Transverse colon (tissue), 4 donors: ENCODE data around the gene RAD9A. TPM values are rescaled to one million over a fixed set of nuclear protein-coding genes. Genes with fewer than 3 reads are reported as not detected.
"Not testable (repeated sequence)": the region's sequence is repeated elsewhere in the genome, so short reads cannot be mapped to it uniquely, and the experiment has no call there.

Experiments used
- DNase-seq: peaks from one replicate; pipeline ENCODE4 v3.0.0-alpha.2; 2019
- H3K27ac ChIP-seq, 4 donors: fragments of 200-600 bp; sonication (generic); 2 replicates each; pipeline ENCODE4 v1.5.1; 2016 to 2018; ENCODE audit warnings: inconsistent platforms in 4 of 4
- H3K27me3 ChIP-seq: fragments of 200-600 bp; sonication (generic); 2 replicates; pipeline ENCODE4 v1.5.1; 2017; ENCODE audit warnings: inconsistent platforms
- H3K36me3 ChIP-seq, 4 donors: fragments of 200-600 bp; sonication (generic); 2 replicates each; pipeline ENCODE4 v1.5.1; 2017 to 2019; ENCODE audit warnings: inconsistent platforms in 4 of 4
- H3K4me1 ChIP-seq, 4 donors: fragments of 200-600 bp; sonication (generic); 2 replicates each; pipeline ENCODE4 v1.5.1; 2017 to 2020; ENCODE audit warnings: inconsistent platforms in 4 of 4
- H3K4me3 ChIP-seq, 4 donors: fragments of 200-600 bp; sonication (generic); 1 replicate in 1 of 4; 2 replicates in 3 of 4; pipeline versions ENCODE4 v1.5.1 to v1.6.1; 2017 to 2019; ENCODE audit warnings: inconsistent platforms in 4 of 4
- H3K9me3 ChIP-seq, 2 donors: fragments of 200-600 bp; sonication (generic); 2 replicates each; pipeline ENCODE4 v1.5.1; 2017 to 2019; ENCODE audit warnings: inconsistent platforms in 2 of 2
- CTCF ChIP-seq, 5 experiments: fragments of 200-600 bp in 3 of 5; fragments of 450-650 bp in 2 of 5; sonication (generic) in 3 of 5; IDR thresholded peaks; 1 replicate in 2 of 5; 2 replicates in 3 of 5; pipeline ENCODE4 v1.5.1; 2016 to 2017; ENCODE audit warnings: antibody characterized with exemption in 5 of 5, inconsistent platforms in 3 of 5, mild to moderate bottlenecking in 2 of 5, moderate library complexity in 1 of 5
- EP300 ChIP-seq: sonication (generic); formaldehyde crosslinking; IDR thresholded peaks from one replicate; pipeline ENCODE4 v1.6.1; 2017; ENCODE audit warnings: antibody characterized with exemption, low read depth
- POLR2A ChIP-seq: fragments of 450-650 bp; IDR thresholded peaks from one replicate; pipeline ENCODE4 v1.6.1; 2016; ENCODE audit warnings: antibody characterized with exemption, mild to moderate bottlenecking, moderate library complexity
- POLR2AphosphoS5 ChIP-seq, 3 donors: sonication (generic); formaldehyde crosslinking; IDR thresholded peaks; one replicate each; pipeline ENCODE4 v1.6.1; 2016; ENCODE audit warnings: antibody characterized with exemption in 3 of 3
- WGBS, 2 donors: methylation state at CpG; one replicate each; pipeline ENCODE4 v1.1.5; 2018; ENCODE audit warnings: low coverage in 1 of 2; 5-methylcytosine and 5-hydroxymethylcytosine counted together
- in situ Hi-C, 4 donors: fragments of 200-750 bp; cut with MboI; loops; one replicate each; pipeline versions ENCODE4 v1.15.0 to v1.15.1; 2017; ENCODE audit warnings: low sequenced_read_pairs in 3 of 4, low pct_ligation_motif_present in 1 of 4, low pct_unique_long_range_greater_than_20kb in 1 of 4
- intact Hi-C: fragments of 100-400 bp; cut with DNase I; formaldehyde crosslinking; loops from one replicate; pipeline ENCODE4 v1.15.1; 2023; ENCODE audit warnings: low total_unique reads
- total RNA-seq, 4 donors: library from RNA; depleted of rRNA; stranded (reverse); fragments of >200 nt; gene quantifications; one replicate each; pipeline ENCODE4 v1.1.0, GENCODE V29; 2016

RAD9A gene
- total RNA-seq, 4 donors from 2014 or later: 37.8 to 470 (median 95.3) TPM

GRCh38 chr11:67400251-67400941 is 8.6 kb downstream of the RAD9A start:
- intact Hi-C loops: loop anchor here (5.0 kb wide), 1 partner anchor 82 kb away; the partner anchor contains the start of gene AIP
- H3K36me3 ChIP-seq: peaks cover 0 to 24% (median 9%) of the 10 kb centered on the region in 4 donors
- H3K4me3 ChIP-seq: peak overlapping the region; percentile 64 to 98 (median 92)
- no peaks in the 10 kb centered on the region for H3K9me3 ChIP-seq
- H3K27ac ChIP-seq: peak overlapping the region; percentile 90 to 98 (median 93)
- TF ChIP-seq CTCF (IDR thresholded peaks at IDR 0.05) (no peak), POLR2A (no peak), POLR2AphosphoS5 (IDR thresholded peaks at IDR 0.05) (peak; percentile 54 to 79 (median 64))
- 26% methylated on average over 23 of the region's 23 CpGs; no CpG with 5 or more reads in 1 of the 2 donors for WGBS, 2 donors
- peak; percentile 52 for DNase-seq
- no peaks in the 10 kb centered on the region for H3K27me3 ChIP-seq
- in situ Hi-C loops: no loop called here
- peaks cover 20 to 38% (median 30%) of the 10 kb centered on the region in 4 donors for H3K4me1 ChIP-seq

DNA sequence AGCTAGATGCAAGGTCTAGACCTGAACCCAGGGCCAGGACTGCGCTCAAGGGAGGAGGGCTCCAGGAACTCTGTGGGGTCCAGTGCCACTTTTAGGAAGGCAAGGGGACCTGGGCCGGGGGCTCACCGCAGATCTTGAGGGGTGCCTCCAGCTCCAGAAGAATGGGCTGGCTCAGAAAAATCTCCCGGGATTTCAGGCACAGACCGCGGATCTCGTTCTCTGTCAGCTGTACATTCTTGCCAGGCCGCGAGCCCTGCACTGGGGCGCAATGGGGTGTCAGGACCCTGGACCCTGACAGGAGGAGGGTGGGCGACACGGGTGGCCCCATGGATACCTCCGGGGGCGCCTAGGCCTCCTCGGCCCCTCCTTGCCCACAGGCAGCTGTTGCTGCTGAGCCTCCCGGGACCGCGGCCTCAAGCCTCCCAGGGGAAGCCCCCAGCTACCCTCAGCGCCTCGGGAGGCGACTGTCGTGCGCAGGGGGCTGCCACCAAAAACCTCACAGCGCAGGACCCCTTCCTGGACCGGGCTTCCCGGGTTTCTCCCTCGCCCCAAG is 9.2 kb downstream of the RAD9A start:
- DNase-seq: no peak
- Histone ChIP-seq H3K36me3 (peaks cover 0 to 24% (median 9%) of the 10 kb centered on the region in 4 donors), H3K4me3 (peak overlapping the region; percentile 64 to 98 (median 92)), H3K27ac (peak overlapping the region; percentile 90 to 98 (median 93)), H3K27me3 (no peaks in the 10 kb centered on the region), H3K9me3 (no peaks in the 10 kb centered on the region), H3K4me1 (peaks cover 20 to 38% (median 30%) of the 10 kb centered on the region in 4 donors)
- 3% methylated on average over 12 of the region's 27 CpGs; no CpG with 5 or more reads in 1 of the 2 donors for WGBS, 2 donors
- in situ Hi-C loops (no loop called here), intact Hi-C loops (loop anchor here (1.0 to 5.0 kb wide), 2 partner anchors 81 to 105 kb away; partner anchors contain the start of gene AIP)
- no peak for TF ChIP-seq EP300
- no peak for TF ChIP-seq POLR2AphosphoS5 (IDR thresholded peaks at IDR 0.05)
- peak in 2 of 5 experiments; percentile 16 to 22 for TF ChIP-seq CTCF (IDR thresholded peaks at IDR 0.05)

GRCh38 chr11:67401495-67402191 is 9.9 kb downstream of the RAD9A start, which contains the start of gene PPP1CA:
TSS of gene PPP1CA (minus strand) at chr11:67401858. CDS start at chr11:67401782, 76 bp downstream.
- intact Hi-C loops (loop anchor here (1.0 to 5.0 kb wide), 2 partner anchors 81 to 105 kb away; partner anchors contain the start of gene AIP), in situ Hi-C loops (no loop called here)
- WGBS, 2 donors: 1% methylated on average over 22 of the region's 73 CpGs; no CpG with 5 or more reads in 1 of the 2 donors
- Histone ChIP-seq H3K4me3 (peak within 1 kb of the TSS; percentile 64 to 98 (median 92)), H3K27me3 (no peaks in the 10 kb centered on the region), H3K9me3 (no peaks in the 10 kb centered on the region), H3K4me1 (peaks cover 20 to 38% (median 30%) of the 10 kb centered on the region in 4 donors), H3K36me3 (peaks cover 0 to 24% (median 9%) of the 10 kb centered on the region in 4 donors), H3K27ac (peak within 1 kb of the TSS; percentile 90 to 98 (median 93))
- TF ChIP-seq CTCF (IDR thresholded peaks at IDR 0.05) (peak in 4 of 5 experiments; percentile 2 to 66 (median 42)), POLR2AphosphoS5 (IDR thresholded peaks at IDR 0.05) (peak; percentile 83 to 92 (median 89)), POLR2A (peak; percentile 79), EP300 (no peak)
- peak; percentile 93 for DNase-seq

DNA sequence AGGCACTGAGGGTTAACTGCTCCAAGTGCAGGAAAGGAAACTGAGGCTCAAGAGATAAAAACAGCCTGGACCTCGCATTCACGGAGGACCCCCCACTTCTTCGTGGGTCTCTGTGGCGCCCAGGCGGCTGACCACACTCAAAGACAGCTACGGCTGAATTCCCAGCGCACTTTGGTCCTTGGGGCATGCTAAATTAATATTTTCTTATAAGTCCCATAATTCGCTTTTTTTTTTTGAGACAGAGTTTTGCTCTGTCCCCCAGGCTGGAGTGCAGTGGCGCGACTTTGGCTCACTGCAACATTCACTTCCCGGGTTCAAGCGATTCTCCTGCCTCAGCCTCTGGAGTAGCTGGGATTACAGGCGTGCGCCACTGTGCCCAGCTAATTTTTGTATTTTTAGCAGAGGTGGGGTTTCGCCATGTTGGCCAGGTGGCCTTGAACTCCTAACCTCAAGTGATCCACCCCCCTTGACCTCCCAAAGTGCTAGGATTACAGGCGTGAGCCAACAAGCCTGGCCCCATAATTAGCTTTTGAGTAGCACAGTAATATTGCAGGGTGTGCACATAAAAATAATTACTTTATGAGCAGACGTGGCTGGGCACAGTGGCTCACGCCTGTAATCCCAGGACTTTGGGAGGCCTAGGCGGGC is 10.5 kb downstream of the RAD9A start:
- H3K4me1 ChIP-seq: peaks cover 20 to 36% (median 28%) of the 10 kb centered on the region in 4 donors
- DNase-seq, in situ Hi-C loops, H3K27me3 ChIP-seq, H3K9me3 ChIP-seq: not testable (repeated sequence)
- H3K27ac ChIP-seq: peak overlapping the region; percentile 90 to 98 (median 93)
- H3K4me3 ChIP-seq: peak overlapping the region in 3 of 4 donors; percentile 22 to 94 (median 89)
- 30 to 40% methylated on average over 12 to 19 of the region's 19 CpGs for WGBS, 2 donors
- peaks cover 0 to 22% (median 9%) of the 10 kb centered on the region in 4 donors for H3K36me3 ChIP-seq
- intact Hi-C loops: loop anchor here (5.0 kb wide), 1 partner anchor 80 kb away; the partner anchor contains the start of gene AIP

DNA sequence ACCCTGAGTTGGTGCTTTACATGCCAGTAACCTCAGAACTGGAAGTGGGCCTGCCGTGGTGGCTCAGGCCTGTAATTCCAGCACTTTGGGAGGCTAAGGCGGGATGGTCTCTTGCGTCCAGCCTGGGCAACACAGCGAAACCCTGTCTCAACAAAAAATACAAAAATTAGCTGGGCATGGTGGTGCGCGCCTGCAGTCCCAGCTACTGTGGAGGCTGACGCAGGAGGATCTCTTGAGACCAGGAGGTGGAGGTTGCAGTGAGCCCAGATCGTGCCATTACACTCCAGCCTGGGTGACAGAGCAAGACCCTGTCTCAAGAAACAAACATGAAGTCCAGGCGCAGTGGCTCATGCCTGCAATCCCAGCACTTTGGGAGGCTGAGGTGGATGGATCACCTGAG is 11.3 kb downstream of the RAD9A start:
- H3K27me3 ChIP-seq, H3K4me3 ChIP-seq, DNase-seq, in situ Hi-C loops, H3K9me3 ChIP-seq: not testable (repeated sequence)
- Histone ChIP-seq H3K36me3 (peaks cover 0 to 15% (median 5%) of the 10 kb centered on the region in 4 donors), H3K27ac (peak overlapping the region; percentile 74 to 98 (median 93)), H3K4me1 (peaks cover 20 to 31% (median 26%) of the 10 kb centered on the region in 4 donors)
- 87 to 91% methylated on average over 8 to 9 of the region's 9 CpGs for WGBS, 2 donors
- intact Hi-C loops: loop anchor here (5.0 kb wide), 1 partner anchor 79 kb away; the partner anchor contains the start of gene AIP
